Nephron progenitor cell (in vitro differentiated cells): Measurements from ENCODE around the gene TFPI.
"Not testable (repeated sequence)": the region's sequence is repeated elsewhere in the genome, so short reads cannot be mapped to it uniquely, and the experiment has no call there.

ENCODE experiments used
- DNase-seq: peaks from one replicate; pipeline ENCODE4 v3.0.0; 2021
- H3K27ac Mint-ChIP-seq: 2 replicates; pipeline ENCODE4 v1.8.0; 2021; ENCODE audit warnings: mild to moderate bottlenecking, moderate library complexity, mixed read lengths
- H3K27me3 Mint-ChIP-seq: 2 replicates; pipeline ENCODE4 v1.8.0; 2021; ENCODE audit warnings: mild to moderate bottlenecking, low read depth, mixed read lengths; ENCODE audit not compliant: poor library complexity
- H3K36me3 Mint-ChIP-seq: 2 replicates; pipeline ENCODE4 v1.8.0; 2021; ENCODE audit warnings: low read depth, mixed read lengths
- H3K4me1 Mint-ChIP-seq: 2 replicates; pipeline ENCODE4 v1.8.0; 2021; ENCODE audit warnings: mixed read lengths
- H3K4me3 Mint-ChIP-seq: 2 replicates; pipeline ENCODE4 v1.8.0; 2021; ENCODE audit warnings: mild to moderate bottlenecking, moderate library complexity, mixed read lengths
- H3K9me3 Mint-ChIP-seq: 2 replicates; pipeline ENCODE4 v1.8.0; 2021; ENCODE audit warnings: mild to moderate bottlenecking, moderate library complexity, mixed read lengths
- TF ChIP-seq, protein P1 (sequence below): fragments of 200-600 bp; sonication (generic); IDR thresholded peaks from 2 replicates; pipeline ENCODE4 v1.5.0; 2021; ENCODE audit warnings: antibody characterized with exemption

The TFPI gene

DNA sequence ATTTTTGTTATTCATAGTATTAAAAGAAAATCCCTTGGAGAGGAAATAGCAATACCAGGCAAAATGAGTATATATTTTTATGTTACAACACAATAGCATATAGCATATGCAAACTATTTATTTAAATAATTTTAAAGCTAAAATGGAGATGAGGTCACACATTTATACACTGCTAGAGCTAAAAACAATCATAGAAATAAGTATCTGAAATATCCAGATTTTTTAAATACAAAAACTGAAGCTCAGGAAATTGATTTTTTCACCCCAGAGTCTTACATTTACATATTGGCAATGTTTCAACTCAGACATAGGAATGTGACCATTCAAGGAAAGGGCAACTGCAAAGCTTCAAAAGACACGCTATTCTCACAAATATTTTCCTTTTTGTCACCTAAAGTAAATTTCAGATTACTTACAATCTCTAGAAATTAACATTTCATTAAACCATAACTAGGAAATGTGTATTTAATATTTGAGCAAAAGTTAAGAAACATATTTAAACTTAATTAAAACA lies 8.9 kb downstream of the TFPI start:
- peaks cover 36% of the 10 kb centered on the region for H3K4me1 Mint-ChIP-seq
- TF ChIP-seq, protein P1, sequence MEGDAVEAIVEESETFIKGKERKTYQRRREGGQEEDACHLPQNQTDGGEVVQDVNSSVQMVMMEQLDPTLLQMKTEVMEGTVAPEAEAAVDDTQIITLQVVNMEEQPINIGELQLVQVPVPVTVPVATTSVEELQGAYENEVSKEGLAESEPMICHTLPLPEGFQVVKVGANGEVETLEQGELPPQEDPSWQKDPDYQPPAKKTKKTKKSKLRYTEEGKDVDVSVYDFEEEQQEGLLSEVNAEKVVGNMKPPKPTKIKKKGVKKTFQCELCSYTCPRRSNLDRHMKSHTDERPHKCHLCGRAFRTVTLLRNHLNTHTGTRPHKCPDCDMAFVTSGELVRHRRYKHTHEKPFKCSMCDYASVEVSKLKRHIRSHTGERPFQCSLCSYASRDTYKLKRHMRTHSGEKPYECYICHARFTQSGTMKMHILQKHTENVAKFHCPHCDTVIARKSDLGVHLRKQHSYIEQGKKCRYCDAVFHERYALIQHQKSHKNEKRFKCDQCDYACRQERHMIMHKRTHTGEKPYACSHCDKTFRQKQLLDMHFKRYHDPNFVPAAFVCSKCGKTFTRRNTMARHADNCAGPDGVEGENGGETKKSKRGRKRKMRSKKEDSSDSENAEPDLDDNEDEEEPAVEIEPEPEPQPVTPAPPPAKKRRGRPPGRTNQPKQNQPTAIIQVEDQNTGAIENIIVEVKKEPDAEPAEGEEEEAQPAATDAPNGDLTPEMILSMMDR, result no peak
- H3K27me3 Mint-ChIP-seq, result no peaks in the 10 kb centered on the region
- no peak overlapping the region for H3K27ac Mint-ChIP-seq
- H3K4me3 Mint-ChIP-seq, result no peak overlapping the region
- H3K9me3 Mint-ChIP-seq, result no peaks in the 10 kb centered on the region
- no peaks in the 10 kb centered on the region for H3K36me3 Mint-ChIP-seq
- DNase-seq, result no peak

DNA sequence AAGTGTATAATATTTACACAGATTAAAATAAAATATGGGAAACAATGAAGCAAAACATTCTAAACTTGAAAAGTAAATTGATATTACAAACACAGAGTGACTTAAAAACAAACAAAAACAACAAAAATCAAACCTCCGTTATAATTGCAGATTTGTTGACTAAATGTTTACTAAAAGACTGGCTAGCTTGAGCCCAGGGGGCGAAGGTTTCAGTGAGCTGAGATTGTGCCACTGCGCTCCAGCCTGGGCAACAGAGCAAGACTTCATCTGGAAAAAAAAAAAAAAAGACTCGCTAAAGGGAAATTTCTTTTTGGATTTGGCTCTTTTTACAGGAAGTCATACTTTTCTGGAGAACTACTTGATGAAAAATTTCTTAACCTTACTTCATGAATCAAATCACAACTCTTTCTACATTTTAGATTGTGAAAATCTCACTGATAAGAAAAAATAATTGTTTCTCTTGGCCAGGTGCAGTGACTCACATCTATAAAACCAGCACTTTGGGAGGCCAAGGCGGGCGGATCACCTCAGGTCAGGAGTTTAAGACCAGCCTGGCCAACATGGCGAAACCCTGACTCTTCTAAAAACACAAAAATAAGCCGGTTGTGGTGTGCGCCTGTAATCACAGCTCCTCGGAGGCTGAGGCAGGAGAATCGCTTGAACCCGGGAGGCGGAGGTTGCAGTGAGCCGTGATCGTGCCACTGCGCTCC lies 9.7 kb downstream of the TFPI start:
- H3K36me3 Mint-ChIP-seq, result no peaks in the 10 kb centered on the region
- H3K9me3 Mint-ChIP-seq, result no peaks in the 10 kb centered on the region
- peaks cover 3% of the 10 kb centered on the region for H3K27me3 Mint-ChIP-seq
- H3K4me3 Mint-ChIP-seq, result no peak overlapping the region
- TF ChIP-seq, protein P1, result no peak
- H3K4me1 Mint-ChIP-seq, result peaks cover 36% of the 10 kb centered on the region
- DNase-seq, result no peak
- no peak overlapping the region for H3K27ac Mint-ChIP-seq

DNA sequence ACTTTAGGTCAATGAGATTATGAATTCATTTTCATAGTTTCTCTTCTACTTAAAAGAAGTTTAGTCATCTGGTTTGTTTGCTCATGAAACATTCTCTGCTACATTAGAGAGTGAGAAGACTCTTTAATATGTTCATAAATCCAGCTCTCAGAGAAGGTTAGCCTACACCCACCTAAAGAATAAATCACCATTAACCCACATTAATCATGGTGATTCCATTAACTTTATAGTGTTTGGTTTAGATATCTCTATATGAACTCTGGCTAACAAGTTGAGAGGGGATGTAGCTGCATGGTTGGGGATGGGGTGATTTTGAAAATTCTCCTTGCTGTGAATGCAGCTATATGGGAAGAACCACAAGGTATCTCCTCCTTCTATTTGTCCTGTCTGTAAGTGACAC lies 10.7 kb downstream of the TFPI start:
- no peaks in the 10 kb centered on the region for H3K9me3 Mint-ChIP-seq
- no peak for DNase-seq
- H3K27me3 Mint-ChIP-seq, result peaks cover 5% of the 10 kb centered on the region
- no peak overlapping the region for H3K4me3 Mint-ChIP-seq
- H3K4me1 Mint-ChIP-seq, result peaks cover 36% of the 10 kb centered on the region
- no peaks in the 10 kb centered on the region for H3K36me3 Mint-ChIP-seq
- no peak overlapping the region for H3K27ac Mint-ChIP-seq
- TF ChIP-seq, protein P1, result no peak

DNA sequence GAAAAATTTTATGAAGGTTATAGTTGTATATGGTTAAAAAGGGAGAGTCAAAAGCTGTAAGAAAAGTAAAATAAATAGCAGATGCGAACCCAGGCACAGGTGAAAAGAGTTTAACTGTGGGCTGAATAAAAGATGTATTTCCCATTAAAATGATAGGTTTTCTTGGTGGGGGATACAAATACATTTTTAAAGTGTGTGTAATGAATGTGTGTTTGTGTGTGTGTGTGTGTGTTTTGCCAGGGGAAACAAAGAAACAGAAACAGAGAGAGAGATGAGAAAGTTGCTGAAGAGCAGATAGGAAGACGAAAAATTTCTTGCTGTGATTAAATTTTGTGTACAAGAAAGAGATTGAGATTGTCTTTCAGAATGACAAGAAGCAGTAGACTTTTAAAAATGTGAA lies 12.1 kb downstream of the TFPI start:
- Mint-ChIP-seq H3K36me3 (no peaks in the 10 kb centered on the region), H3K4me3 (no peak overlapping the region), H3K9me3 (peaks cover 9% of the 10 kb centered on the region), H3K27me3 (peaks cover 5% of the 10 kb centered on the region), H3K27ac (peak overlapping the region; percentile 82), H3K4me1 (peaks cover 30% of the 10 kb centered on the region)
- TF ChIP-seq, protein P1, result no peak
- no peak for DNase-seq

DNA sequence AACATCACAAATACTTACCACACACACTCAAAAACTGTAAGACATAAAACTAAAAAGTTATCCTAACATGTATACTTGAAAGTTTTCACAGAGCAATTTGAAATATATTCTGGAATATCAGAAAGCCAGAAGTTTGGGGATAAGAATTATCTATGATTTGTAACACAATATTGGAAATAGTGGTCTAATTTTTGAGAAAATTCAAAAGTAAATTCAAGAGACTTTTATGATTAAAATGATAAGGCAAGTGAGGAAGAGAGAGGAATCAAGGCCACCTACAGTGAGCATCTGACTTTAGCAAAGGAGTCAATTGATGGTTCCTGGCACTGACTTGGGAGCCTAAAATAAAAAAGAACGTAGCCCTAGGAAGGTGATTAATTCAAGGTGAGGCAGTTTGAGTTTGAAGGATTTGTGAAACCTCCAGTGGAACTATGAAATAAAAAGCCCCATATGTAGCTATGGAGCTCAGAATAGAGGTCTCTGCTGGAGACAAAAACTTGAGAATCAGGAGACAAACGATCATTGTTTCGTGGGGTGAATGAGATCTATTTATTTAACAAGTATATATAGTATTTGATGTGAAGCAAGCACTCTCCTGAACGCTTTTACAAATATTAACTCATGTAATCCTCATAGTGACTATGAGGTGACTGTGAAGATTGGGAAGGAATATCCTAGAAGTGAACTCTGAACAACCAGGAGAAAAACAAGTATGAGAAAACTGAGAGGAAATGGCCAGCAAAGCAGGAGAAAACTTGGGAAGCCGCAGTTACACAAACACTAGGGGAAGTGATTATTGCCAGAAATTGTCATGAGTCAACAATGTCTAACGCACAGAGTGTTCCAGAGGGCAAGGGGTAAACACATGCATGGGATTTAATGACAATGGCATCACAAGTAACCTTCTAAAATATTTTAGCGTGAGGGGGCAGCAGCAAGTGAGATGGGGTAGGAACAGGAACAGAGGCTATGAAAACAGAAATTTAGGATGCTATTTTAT lies 12.8 kb downstream of the TFPI start:
- H3K4me1 Mint-ChIP-seq, result peaks cover 22% of the 10 kb centered on the region
- H3K36me3 Mint-ChIP-seq, result no peaks in the 10 kb centered on the region
- peaks cover 16% of the 10 kb centered on the region for H3K9me3 Mint-ChIP-seq
- peaks cover 5% of the 10 kb centered on the region for H3K27me3 Mint-ChIP-seq
- no peak for DNase-seq
- no peak overlapping the region for H3K4me3 Mint-ChIP-seq
- TF ChIP-seq, protein P1, result no peak
- peak overlapping the region; percentile 82 for H3K27ac Mint-ChIP-seq

DNA sequence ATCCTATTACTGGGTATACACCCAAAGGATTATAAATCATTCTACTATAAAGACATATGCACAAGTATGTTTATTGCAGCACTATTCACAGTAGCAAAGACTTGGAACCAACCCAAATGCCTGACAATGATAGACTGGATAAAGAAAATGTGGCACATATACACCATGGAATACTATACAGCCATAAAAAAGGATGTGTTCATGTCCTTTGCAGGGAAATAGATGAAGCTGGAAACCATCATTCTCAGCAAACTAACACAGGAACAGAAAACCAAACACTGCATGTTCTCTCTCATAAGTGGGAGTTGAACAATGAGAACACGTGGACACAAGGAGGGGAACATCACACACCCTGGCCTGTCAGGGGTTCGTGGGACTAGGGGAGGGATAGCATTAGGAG lies 16.0 kb downstream of the TFPI start:
- not testable (repeated sequence) for H3K27ac Mint-ChIP-seq, H3K4me3 Mint-ChIP-seq, H3K27me3 Mint-ChIP-seq, DNase-seq
- peaks cover 48% of the 10 kb centered on the region for H3K9me3 Mint-ChIP-seq
- H3K4me1 Mint-ChIP-seq, result peaks cover 14% of the 10 kb centered on the region
- H3K36me3 Mint-ChIP-seq, result peaks cover 15% of the 10 kb centered on the region

DNA sequence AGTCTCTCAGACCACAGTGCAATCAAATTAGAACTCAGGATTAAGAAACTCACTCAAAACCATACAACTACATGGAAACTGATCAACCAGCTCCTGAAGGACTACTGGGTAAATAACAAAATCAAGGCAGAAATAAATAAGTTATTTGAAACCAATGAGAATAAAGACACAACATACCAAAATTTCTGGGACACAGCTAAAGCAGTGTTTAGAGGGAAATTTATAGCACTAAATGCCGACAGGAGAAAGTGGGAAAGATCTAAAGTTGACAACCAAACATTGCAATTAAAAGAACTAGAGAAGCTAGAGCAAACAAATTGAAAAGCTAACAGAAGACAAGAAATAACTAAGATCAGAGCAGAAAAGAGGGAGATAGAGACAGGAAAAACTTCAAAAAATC lies 18.9 kb downstream of the TFPI start:
- Mint-ChIP-seq H3K9me3 (peaks cover 53% of the 10 kb centered on the region), H3K36me3 (peaks cover 16% of the 10 kb centered on the region)
- not testable (repeated sequence) for H3K4me3 Mint-ChIP-seq, H3K27me3 Mint-ChIP-seq, DNase-seq, H3K27ac Mint-ChIP-seq, H3K4me1 Mint-ChIP-seq
